HG02870 (cell line): ENCODE results near the gene MYBPC2.

Experiments used
- ATAC-seq: cut with Tn5 transposase; IDR thresholded peaks from one replicate; pipeline ENCODE4 v1.9.1; 2021; ENCODE audit warnings: mild to moderate bottlenecking, moderate library complexity; ENCODE audit not compliant: unreplicated experiment

Gene MYBPC2

GRCh38 chr19:50496189-50497021 lies 63.7 kb downstream of the MYBPC2 start:
- ATAC-seq: no peak

- no peak for ATAC-seq
These were observed 64.3 kb downstream of the MYBPC2 start for GRCh38 chr19:50497022-50497405.

GRCh38 chr19:50498219-50499056 lies 65.7 kb downstream of the MYBPC2 start:
- ATAC-seq: no peak

GRCh38 chr19:50500060-50500752 lies 67.5 kb downstream of the MYBPC2 start:
- no peak for ATAC-seq

- ATAC-seq: no peak
These were observed 68.1 kb downstream of the MYBPC2 start for GRCh38 chr19:50500753-50501151.

GRCh38 chr19:50501186-50501567 lies 68.5 kb downstream of the MYBPC2 start:
- no peak for ATAC-seq

GRCh38 chr19:50501568-50502475 lies 69.1 kb downstream of the MYBPC2 start:
- ATAC-seq: no peak

- ATAC-seq: no peak
These were observed 73.3 kb downstream of the MYBPC2 start for GRCh38 chr19:50505856-50506611.

- ATAC-seq: no peak
These were observed 74.0 kb downstream of the MYBPC2 start for GRCh38 chr19:50506700-50507099.

GRCh38 chr19:50507376-50507775 lies 74.7 kb downstream of the MYBPC2 start:
- no peak for ATAC-seq

GRCh38 chr19:50508843-50509190 lies 76.1 kb downstream of the MYBPC2 start:
- no peak for ATAC-seq

GRCh38 chr19:50509366-50509765 lies 76.7 kb downstream of the MYBPC2 start:
- no peak for ATAC-seq

GRCh38 chr19:50510121-50510670 lies 77.5 kb downstream of the MYBPC2 start:
- ATAC-seq: no peak

GRCh38 chr19:50510700-50511068 lies 78.0 kb downstream of the MYBPC2 start:
- no peak for ATAC-seq

- peak; percentile 79 for ATAC-seq
These were observed 78.6 kb downstream of the MYBPC2 start, which contains the start of gene JOSD2 for GRCh38 chr19:50511069-50511822. Gene JOSD2, minus strand, starts transcription at chr19:50511191. Its CDS starts 760 bp downstream, at chr19:50510431.

- ATAC-seq: no peak
These were observed 79.7 kb downstream of the MYBPC2 start for GRCh38 chr19:50512112-50512998.

- no peak for ATAC-seq
These were observed 80.5 kb downstream of the MYBPC2 start for GRCh38 chr19:50512999-50513745.
